ENCODE data around the gene GPATCH2L.

- TF ChIP-seq YY1 (IDR thresholded peaks at IDR 0.05; ENCODE audit: insufficient read depth, insufficient read length) (no peak), SUZ12 (IDR thresholded peaks at IDR 0.05; ENCODE audit: extremely low read depth, insufficient read depth, insufficient read length) (no peak), ZNF274 (IDR thresholded peaks at IDR 0.05; ENCODE audit: low read depth, low read length) (no peak)
Measured at GRCh38 chr14:76203086-76204001, 51.6 kb downstream of the GPATCH2L start.
